PC-3 (cell line): ENCODE measurements around the gene NDOR1.

Source experiments
- EZH2 ChIP-seq: fragments of 300-600 bp; sonication (generic); IDR thresholded peaks from one replicate; pipeline ENCODE4 v1.6.1; 2017; ENCODE audit warnings: antibody characterized with exemption, mild to moderate bottlenecking, low read length; ENCODE audit not compliant: unreplicated experiment
- EZH2phosphoT487 ChIP-seq: fragments of 300-600 bp; sonication (generic); IDR thresholded peaks from 2 replicates; pipeline ENCODE4 v1.6.1; 2018; ENCODE audit warnings: mild to moderate bottlenecking, antibody characterized with exemption, low read length, borderline replicate concordance
- TF ChIP-seq, protein P1 (sequence below): fragments of 300-600 bp; sonication (generic); conservative IDR thresholded peaks from 2 replicates; pipeline ENCODE4 v1.5.1; 2017; ENCODE audit warnings: antibody characterized with exemption, low read depth, mild to moderate bottlenecking, low read length

DNA sequence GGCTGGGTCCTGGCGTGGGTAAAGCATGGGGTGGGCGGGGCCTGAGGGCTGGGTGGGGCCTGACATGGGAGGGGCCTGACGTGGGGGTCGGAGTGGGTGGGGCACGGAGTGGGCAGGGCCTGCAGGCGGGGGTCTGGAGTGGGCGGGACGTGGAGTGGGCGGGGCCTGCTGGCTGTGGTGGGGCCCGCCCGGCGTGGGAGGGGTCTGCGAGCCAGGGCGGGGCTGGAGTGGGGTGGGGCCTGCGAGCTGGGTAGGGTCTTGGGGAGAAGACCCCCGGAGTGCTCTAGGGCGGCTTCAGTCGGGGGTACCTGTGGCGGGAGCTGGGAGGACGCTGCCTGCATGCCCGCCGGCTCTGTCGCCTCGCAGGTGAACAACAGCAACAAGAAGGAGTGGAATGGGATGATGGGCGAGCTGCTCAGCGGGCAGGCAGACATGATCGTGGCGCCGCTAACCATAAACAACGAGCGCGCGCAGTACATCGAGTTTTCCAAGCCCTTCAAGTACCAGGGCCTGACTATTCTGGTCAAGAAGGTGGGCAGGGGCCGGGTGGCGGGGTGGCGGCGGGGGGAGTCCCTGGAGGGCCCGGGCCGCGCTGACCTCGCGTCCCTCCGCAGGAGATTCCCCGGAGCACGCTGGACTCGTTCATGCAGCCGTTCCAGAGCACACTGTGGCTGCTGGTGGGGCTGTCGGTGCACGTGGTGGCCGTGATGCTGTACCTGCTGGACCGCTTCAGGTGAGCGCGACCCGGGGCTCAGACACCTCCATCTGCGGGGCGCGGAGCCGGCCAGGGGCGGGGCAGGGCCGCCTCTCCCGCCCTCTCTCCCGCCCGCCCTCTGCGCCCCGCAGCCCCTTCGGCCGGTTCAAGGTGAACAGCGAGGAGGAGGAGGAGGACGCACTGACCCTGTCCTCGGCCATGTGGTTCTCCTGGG lies 43.7 kb upstream of the NDOR1 start:
- TF ChIP-seq, protein P1, sequence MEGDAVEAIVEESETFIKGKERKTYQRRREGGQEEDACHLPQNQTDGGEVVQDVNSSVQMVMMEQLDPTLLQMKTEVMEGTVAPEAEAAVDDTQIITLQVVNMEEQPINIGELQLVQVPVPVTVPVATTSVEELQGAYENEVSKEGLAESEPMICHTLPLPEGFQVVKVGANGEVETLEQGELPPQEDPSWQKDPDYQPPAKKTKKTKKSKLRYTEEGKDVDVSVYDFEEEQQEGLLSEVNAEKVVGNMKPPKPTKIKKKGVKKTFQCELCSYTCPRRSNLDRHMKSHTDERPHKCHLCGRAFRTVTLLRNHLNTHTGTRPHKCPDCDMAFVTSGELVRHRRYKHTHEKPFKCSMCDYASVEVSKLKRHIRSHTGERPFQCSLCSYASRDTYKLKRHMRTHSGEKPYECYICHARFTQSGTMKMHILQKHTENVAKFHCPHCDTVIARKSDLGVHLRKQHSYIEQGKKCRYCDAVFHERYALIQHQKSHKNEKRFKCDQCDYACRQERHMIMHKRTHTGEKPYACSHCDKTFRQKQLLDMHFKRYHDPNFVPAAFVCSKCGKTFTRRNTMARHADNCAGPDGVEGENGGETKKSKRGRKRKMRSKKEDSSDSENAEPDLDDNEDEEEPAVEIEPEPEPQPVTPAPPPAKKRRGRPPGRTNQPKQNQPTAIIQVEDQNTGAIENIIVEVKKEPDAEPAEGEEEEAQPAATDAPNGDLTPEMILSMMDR, result no peak
- TF ChIP-seq EZH2 (no peak), EZH2phosphoT487 (no peak)
